DOHH2 (cell line): ENCODE measurements around the gene NCF4.

ENCODE experiments used
- EZH2phosphoT487 ChIP-seq: fragments of 200-600 bp; sonication (generic); IDR thresholded peaks from 2 replicates; pipeline ENCODE4 v1.6.1; 2017; ENCODE audit warnings: borderline replicate concordance, mild to moderate bottlenecking, antibody characterized with exemption, low read length, moderate library complexity, mixed read lengths
- TF ChIP-seq, protein P1 (sequence below): fragments of 200-600 bp; sonication (generic); IDR thresholded peaks from one replicate; pipeline ENCODE4 v1.5.1; 2014; ENCODE audit warnings: antibody characterized with exemption, mild to moderate bottlenecking, low read depth, low read length; ENCODE audit not compliant: poor library complexity, severe bottlenecking

- TF ChIP-seq, protein P1, sequence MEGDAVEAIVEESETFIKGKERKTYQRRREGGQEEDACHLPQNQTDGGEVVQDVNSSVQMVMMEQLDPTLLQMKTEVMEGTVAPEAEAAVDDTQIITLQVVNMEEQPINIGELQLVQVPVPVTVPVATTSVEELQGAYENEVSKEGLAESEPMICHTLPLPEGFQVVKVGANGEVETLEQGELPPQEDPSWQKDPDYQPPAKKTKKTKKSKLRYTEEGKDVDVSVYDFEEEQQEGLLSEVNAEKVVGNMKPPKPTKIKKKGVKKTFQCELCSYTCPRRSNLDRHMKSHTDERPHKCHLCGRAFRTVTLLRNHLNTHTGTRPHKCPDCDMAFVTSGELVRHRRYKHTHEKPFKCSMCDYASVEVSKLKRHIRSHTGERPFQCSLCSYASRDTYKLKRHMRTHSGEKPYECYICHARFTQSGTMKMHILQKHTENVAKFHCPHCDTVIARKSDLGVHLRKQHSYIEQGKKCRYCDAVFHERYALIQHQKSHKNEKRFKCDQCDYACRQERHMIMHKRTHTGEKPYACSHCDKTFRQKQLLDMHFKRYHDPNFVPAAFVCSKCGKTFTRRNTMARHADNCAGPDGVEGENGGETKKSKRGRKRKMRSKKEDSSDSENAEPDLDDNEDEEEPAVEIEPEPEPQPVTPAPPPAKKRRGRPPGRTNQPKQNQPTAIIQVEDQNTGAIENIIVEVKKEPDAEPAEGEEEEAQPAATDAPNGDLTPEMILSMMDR, result no peak
- TF ChIP-seq EZH2phosphoT487, result no peak
These were observed 41.7 kb upstream of the NCF4 start for GRCh38 chr22:36819112-36819511.
